Measurements from ENCODE around the gene TMEM40. TPM values are rescaled to one million over a fixed set of nuclear protein-coding genes. Genes with fewer than 3 reads are reported as not detected.

Gene TMEM40
- polyA plus RNA-seq, 1 of the 3 experiments (the other 2 are of a cell fraction): 0.05 TPM

GRCh38 chr3:12686096-12686495 lies 73.0 kb downstream of the TMEM40 start:
- no peaks in the 10 kb centered on the region for H3K27me3 ChIP-seq (ENCODE audit: insufficient read depth)
- TF ChIP-seq USF2 (IDR thresholded peaks at IDR 0.05; ENCODE audit: borderline replicate concordance, low read depth, low read length) (no peak), FOXJ3 (CRISPR knock-in tag; IDR thresholded peaks at IDR 0.05) (no peak), SMC3 (IDR thresholded peaks at IDR 0.05; ENCODE audit: low read depth, low read length) (no peak), FOSL2 (IDR thresholded peaks at IDR 0.05; ENCODE audit: borderline replicate concordance, low read depth) (no peak), ELF1 (IDR thresholded peaks at IDR 0.05) (no peak), NFIC (IDR thresholded peaks at IDR 0.05; ENCODE audit: borderline replicate concordance) (no peak), CHD2 (IDR thresholded peaks at IDR 0.05; ENCODE audit: low read length, partially characterized antibody) (no peak), RXRA (IDR thresholded peaks at IDR 0.05; ENCODE audit: borderline replicate concordance, low read depth) (no peak), GATA2 (CRISPR knock-in tag; IDR thresholded peaks at IDR 0.05) (no peak), SIN3A (IDR thresholded peaks at IDR 0.05; ENCODE audit: borderline replicate concordance, low read depth, low read length) (no peak), YY1 (IDR thresholded peaks at IDR 0.05; ENCODE audit: low read depth) (no peak), TAF1 (IDR thresholded peaks at IDR 0.05; ENCODE audit: borderline replicate concordance, low read depth, low read length) (no peak)
- TF ChIP-seq, protein P1, sequence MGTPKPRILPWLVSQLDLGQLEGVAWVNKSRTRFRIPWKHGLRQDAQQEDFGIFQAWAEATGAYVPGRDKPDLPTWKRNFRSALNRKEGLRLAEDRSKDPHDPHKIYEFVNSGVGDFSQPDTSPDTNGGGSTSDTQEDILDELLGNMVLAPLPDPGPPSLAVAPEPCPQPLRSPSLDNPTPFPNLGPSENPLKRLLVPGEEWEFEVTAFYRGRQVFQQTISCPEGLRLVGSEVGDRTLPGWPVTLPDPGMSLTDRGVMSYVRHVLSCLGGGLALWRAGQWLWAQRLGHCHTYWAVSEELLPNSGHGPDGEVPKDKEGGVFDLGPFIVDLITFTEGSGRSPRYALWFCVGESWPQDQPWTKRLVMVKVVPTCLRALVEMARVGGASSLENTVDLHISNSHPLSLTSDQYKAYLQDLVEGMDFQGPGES (IDR thresholded peaks at IDR 0.05; ENCODE audit: low read depth, low read length): no peak
- TF ChIP-seq, protein P2, sequence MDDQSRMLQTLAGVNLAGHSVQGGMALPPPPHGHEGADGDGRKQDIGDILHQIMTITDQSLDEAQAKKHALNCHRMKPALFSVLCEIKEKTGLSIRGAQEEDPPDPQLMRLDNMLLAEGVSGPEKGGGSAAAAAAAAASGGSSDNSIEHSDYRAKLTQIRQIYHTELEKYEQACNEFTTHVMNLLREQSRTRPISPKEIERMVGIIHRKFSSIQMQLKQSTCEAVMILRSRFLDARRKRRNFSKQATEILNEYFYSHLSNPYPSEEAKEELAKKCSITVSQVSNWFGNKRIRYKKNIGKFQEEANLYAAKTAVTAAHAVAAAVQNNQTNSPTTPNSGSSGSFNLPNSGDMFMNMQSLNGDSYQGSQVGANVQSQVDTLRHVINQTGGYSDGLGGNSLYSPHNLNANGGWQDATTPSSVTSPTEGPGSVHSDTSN (IDR thresholded peaks at IDR 0.05): no peak
- TF ChIP-seq, protein P3, sequence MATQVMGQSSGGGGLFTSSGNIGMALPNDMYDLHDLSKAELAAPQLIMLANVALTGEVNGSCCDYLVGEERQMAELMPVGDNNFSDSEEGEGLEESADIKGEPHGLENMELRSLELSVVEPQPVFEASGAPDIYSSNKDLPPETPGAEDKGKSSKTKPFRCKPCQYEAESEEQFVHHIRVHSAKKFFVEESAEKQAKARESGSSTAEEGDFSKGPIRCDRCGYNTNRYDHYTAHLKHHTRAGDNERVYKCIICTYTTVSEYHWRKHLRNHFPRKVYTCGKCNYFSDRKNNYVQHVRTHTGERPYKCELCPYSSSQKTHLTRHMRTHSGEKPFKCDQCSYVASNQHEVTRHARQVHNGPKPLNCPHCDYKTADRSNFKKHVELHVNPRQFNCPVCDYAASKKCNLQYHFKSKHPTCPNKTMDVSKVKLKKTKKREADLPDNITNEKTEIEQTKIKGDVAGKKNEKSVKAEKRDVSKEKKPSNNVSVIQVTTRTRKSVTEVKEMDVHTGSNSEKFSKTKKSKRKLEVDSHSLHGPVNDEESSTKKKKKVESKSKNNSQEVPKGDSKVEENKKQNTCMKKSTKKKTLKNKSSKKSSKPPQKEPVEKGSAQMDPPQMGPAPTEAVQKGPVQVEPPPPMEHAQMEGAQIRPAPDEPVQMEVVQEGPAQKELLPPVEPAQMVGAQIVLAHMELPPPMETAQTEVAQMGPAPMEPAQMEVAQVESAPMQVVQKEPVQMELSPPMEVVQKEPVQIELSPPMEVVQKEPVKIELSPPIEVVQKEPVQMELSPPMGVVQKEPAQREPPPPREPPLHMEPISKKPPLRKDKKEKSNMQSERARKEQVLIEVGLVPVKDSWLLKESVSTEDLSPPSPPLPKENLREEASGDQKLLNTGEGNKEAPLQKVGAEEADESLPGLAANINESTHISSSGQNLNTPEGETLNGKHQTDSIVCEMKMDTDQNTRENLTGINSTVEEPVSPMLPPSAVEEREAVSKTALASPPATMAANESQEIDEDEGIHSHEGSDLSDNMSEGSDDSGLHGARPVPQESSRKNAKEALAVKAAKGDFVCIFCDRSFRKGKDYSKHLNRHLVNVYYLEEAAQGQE (IDR thresholded peaks at IDR 0.05; ENCODE audit: low read depth, low read length): no peak
- H3K9ac ChIP-seq: no peak overlapping the region
- POLR2A ChIA-PET: no interaction called here
- H3F3A ChIP-seq (replicated peaks; ENCODE audit: insufficient read depth): no peaks in the 10 kb centered on the region
- no peaks in the 10 kb centered on the region for H3K9me2 ChIP-seq
- DNase-seq: no peak
- no peak overlapping the region for H2AFZ ChIP-seq (ENCODE audit: low read depth)
- H3K4me1 ChIP-seq (ENCODE audit: control insufficient read depth in 1 of 2, insufficient read depth in 2 of 2, low read depth in 1 of 2, low read length in 1 of 2): no peaks in the 10 kb centered on the region
- H3K4me3 ChIP-seq (ENCODE audit: low read depth in 2 of 2, low read length in 1 of 2): no peak overlapping the region
- H3K36me3 ChIP-seq (replicated peaks in 1 of 2; ENCODE audit: control insufficient read depth in 1 of 2, insufficient read depth in 2 of 2, low read length in 1 of 2): no peaks in the 10 kb centered on the region
- no peak overlapping the region for H3K27ac ChIP-seq (ENCODE audit: low read depth in 2 of 2, low read length in 1 of 2)
- CTCF ChIA-PET: interaction anchor here (0.7 to 1.0 kb wide), 2 partner anchors 84 to 206 kb away, joined by 3 read pairs; no protein-coding TSS in a partner anchor
- H3K9me3 ChIP-seq: no peaks in the 10 kb centered on the region
- H3K79me2 ChIP-seq (ENCODE audit: insufficient read depth): no peaks in the 10 kb centered on the region
- WGBS (ENCODE audit: low lambda C conversion rate): 81% methylated on average over 3 of the region's 3 CpGs
- no peak overlapping the region for H3K4me2 ChIP-seq
- no peaks in the 10 kb centered on the region for H4K20me1 ChIP-seq (ENCODE audit: insufficient read depth)

Other genes with a start within 250 kb of the TMEM40 start
- not detected in 2 replicates for gene MKRN2OS, start 213.8 kb downstream of the TMEM40 start, polyA plus RNA-seq (2012; rRNA removed)
- 29.8 and 39.6 TPM in 2 replicates for gene MKRN2, start 202.2 kb downstream of the TMEM40 start, polyA plus RNA-seq (2012; rRNA removed)
- 58.7 and 82.3 TPM in 2 replicates for gene RAF1, start 95.1 kb downstream of the TMEM40 start, polyA plus RNA-seq (2012; rRNA removed)
- 1.5 TPM in 2 replicates for gene CAND2, start 37.4 kb upstream of the TMEM40 start, polyA plus RNA-seq (2012; rRNA removed)
- gene RPL32, start 82.3 kb upstream of the TMEM40 start, polyA plus RNA-seq (2012; rRNA removed): 2,077 and 2,311 TPM in 2 replicates

All from SK-N-SH (cell line).